ENCODE data around the gene ATP8B4. TPM values are rescaled to one million over a fixed set of nuclear protein-coding genes. Genes with fewer than 3 reads are reported as not detected.

The ATP8B4 gene
- total RNA-seq, 6 experiments from 2014 or later, result 0.31 to 1.6 (median 0.91) TPM

GRCh38 chr15:50120729-50121128, 1.7 kb upstream of the ATP8B4 start:
- DNase-seq, result no peak
- Mint-ChIP-seq H3K27me3 (ENCODE audit: insufficient read depth) (no peaks in the 10 kb centered on the region; the same call in 1 of the 2 replicates), H3K4me1 (ENCODE audit: low read depth) (peaks cover 22% of the 10 kb centered on the region), H3K9me3 (peaks cover 12% of the 10 kb centered on the region), H3K27ac (no peak overlapping the region), H3K36me3 (ENCODE audit: low read depth) (peaks cover 19% of the 10 kb centered on the region), H3K4me3 (no peak overlapping the region)
- TF ChIP-seq CTCF (IDR thresholded peaks at IDR 0.05), result no peak

- TF ChIP-seq CTCF (IDR thresholded peaks at IDR 0.05), result no peak
- no peak for DNase-seq
- H3K27ac Mint-ChIP-seq, result no peak overlapping the region
- H3K27me3 Mint-ChIP-seq (ENCODE audit: insufficient read depth), result no peaks in the 10 kb centered on the region; the same call in 1 of the 2 replicates
- no peaks in the 10 kb centered on the region for H3K36me3 Mint-ChIP-seq (ENCODE audit: low read depth)
- no peak overlapping the region for H3K4me3 Mint-ChIP-seq
- peaks cover 21% of the 10 kb centered on the region for H3K4me1 Mint-ChIP-seq (ENCODE audit: low read depth)
- no peaks in the 10 kb centered on the region for H3K9me3 Mint-ChIP-seq
Observed at GRCh38 chr15:50117431-50118027, 1.5 kb downstream of the ATP8B4 start.

- DNase-seq, result peak; percentile 33
- Mint-ChIP-seq H3K9me3 (no peaks in the 10 kb centered on the region), H3K27me3 (ENCODE audit: insufficient read depth) (no peaks in the 10 kb centered on the region; the same call in 1 of the 2 replicates), H3K36me3 (ENCODE audit: low read depth) (no peaks in the 10 kb centered on the region), H3K4me3 (no peak overlapping the region), H3K4me1 (ENCODE audit: low read depth) (peaks cover 21% of the 10 kb centered on the region), H3K27ac (no peak overlapping the region)
- TF ChIP-seq CTCF (IDR thresholded peaks at IDR 0.05), result peak; percentile 76
Observed at GRCh38 chr15:50116477-50116876, 2.6 kb downstream of the ATP8B4 start.

GRCh38 chr15:50113992-50114780, 4.8 kb downstream of the ATP8B4 start:
- Mint-ChIP-seq H3K27me3 (ENCODE audit: insufficient read depth) (no peaks in the 10 kb centered on the region; the same call in 1 of the 2 replicates), H3K27ac (no peak overlapping the region), H3K9me3 (no peaks in the 10 kb centered on the region), H3K36me3 (ENCODE audit: low read depth) (no peaks in the 10 kb centered on the region), H3K4me1 (ENCODE audit: low read depth) (peaks cover 19% of the 10 kb centered on the region), H3K4me3 (no peak overlapping the region)
- DNase-seq, result no peak
- no peak for TF ChIP-seq CTCF (IDR thresholded peaks at IDR 0.05)

GRCh38 chr15:50113187-50113505, 5.9 kb downstream of the ATP8B4 start:
- Mint-ChIP-seq H3K27ac (no peak overlapping the region), H3K9me3 (no peaks in the 10 kb centered on the region), H3K4me3 (no peak overlapping the region), H3K27me3 (ENCODE audit: insufficient read depth) (peaks cover 3% of the 10 kb centered on the region; the same call in 1 of the 2 replicates), H3K36me3 (ENCODE audit: low read depth) (no peaks in the 10 kb centered on the region), H3K4me1 (ENCODE audit: low read depth) (peaks cover 18% of the 10 kb centered on the region)
- no peak for TF ChIP-seq CTCF (IDR thresholded peaks at IDR 0.05)
- DNase-seq, result no peak

Data from HFFc6 (cell line).